Stimulated activated CD8-positive, alpha-beta memory T cell treated with anti-CD3 and anti-CD28 coated beads, Interleukin-12 subunit alpha, Interleukin-12 subunit beta, amount 100 ng/mL, for 24 hours (primary cell): ENCODE results near the gene INAFM2.

Experiments used
- DNase-seq: peaks from one replicate; pipeline ENCODE4 v3.0.0-alpha.2; 2020; ENCODE audit errors: extremely low read depth

Gene INAFM2

DNA sequence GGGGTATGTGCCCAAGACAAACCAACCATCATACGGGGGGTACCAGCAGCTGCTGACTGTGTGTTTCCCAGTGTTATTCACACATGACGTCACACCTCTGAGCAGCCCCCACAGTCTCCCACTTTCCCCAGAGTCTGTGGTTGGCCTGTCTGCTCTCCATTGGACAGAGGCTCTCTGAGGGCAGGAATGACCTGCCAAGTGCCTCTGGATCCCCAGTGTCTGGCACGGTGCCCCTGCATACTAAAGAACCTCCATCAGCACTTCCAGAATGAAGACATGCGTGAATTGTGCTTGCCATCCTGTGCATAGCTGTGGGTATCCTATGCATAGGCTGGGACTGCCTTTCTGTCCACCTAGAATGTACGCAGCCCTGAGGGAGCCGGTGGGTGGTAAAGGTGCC is 20.7 kb downstream of the INAFM2 start:
- DNase-seq = no peak

DNA sequence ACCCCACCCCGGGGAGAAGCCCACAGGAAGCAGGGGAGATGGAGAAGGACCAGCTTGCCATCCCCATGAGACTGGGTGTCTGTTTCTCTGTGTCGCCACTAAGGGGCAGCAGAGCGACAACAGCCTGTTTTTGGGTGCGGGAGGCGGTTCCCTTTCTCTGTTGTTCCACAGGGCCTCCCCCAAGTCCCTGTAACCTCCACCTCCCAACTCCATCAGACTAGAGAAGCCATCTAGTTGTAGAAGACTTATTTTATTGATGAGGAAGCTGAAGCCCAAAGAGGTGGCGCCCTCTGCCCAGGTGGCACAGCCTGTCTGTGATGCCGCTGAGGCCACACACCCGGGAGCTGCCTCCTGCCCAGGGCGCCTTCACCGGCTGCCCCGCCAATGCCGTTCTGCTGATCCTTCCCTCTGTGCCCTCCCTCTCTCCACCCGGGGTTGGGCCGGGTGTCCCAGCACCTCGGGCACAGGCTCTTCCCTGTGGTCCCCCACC is 21.2 kb downstream of the INAFM2 start:
- DNase-seq = no peak

DNA sequence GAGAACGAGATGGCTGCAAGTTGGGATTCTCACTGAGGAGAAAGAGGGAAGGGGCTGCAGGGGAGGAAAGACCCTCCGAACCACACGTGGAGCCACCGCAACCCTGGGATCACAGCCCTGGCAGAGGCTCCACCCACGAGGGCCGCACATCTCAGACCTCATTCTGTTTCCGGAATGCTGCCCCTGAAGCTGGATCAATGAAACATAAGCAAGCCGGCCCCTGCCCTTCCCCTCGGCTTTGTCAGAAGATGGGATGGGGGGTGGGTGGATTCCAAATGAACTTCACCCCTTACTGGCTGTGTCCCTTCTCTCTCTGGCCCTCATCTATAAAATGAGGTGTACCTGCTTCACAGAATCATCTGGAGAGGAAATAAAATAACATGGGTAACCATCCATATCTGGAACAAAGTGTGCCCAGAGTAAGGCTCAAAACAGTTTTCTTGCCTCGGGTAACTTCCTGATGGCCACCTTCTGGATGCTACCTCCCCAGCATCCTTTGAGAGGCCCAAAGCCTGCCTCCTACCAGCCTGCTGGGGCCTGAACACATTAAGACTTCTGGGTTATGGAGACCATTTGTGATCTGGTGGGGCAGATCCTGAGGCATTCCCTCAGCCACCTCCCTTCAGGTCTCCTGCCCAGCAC is 21.9 kb downstream of the INAFM2 start:
- no peak for DNase-seq

DNA sequence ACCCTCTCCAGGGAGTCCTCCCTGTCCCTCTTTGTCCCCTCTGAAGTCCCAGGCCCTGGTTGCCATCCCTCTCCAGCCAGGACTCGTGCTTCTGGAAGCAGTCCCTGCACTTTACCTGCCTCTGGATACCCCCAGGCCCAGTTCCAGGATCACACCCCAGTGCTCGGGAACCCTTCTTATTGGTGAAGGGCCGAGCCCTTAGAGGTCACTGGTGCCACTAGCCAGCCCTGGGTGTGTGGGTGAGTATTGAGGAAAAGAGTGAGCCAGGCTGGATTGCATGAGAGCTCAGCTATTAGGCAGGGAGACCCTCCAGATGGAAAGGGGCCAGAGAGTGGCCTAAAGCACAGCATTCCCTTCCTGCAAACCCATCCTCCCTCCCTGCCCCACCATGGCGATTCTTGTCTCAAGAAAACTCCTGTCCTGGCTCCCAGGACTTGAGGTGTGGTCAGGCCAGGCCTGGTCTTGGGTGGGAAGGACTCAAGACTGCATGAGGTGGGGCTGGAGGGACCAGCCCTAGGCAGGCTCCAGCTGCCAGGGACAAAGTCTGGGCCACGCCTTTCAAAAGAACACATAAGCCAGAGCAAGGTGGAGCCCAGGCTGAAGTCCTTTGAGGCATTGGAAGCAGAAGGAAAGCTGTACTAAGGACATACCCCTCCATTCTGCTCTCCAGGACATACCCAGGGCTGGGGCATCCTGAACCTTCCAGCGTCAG is 22.5 kb downstream of the INAFM2 start:
- no peak for DNase-seq

DNA sequence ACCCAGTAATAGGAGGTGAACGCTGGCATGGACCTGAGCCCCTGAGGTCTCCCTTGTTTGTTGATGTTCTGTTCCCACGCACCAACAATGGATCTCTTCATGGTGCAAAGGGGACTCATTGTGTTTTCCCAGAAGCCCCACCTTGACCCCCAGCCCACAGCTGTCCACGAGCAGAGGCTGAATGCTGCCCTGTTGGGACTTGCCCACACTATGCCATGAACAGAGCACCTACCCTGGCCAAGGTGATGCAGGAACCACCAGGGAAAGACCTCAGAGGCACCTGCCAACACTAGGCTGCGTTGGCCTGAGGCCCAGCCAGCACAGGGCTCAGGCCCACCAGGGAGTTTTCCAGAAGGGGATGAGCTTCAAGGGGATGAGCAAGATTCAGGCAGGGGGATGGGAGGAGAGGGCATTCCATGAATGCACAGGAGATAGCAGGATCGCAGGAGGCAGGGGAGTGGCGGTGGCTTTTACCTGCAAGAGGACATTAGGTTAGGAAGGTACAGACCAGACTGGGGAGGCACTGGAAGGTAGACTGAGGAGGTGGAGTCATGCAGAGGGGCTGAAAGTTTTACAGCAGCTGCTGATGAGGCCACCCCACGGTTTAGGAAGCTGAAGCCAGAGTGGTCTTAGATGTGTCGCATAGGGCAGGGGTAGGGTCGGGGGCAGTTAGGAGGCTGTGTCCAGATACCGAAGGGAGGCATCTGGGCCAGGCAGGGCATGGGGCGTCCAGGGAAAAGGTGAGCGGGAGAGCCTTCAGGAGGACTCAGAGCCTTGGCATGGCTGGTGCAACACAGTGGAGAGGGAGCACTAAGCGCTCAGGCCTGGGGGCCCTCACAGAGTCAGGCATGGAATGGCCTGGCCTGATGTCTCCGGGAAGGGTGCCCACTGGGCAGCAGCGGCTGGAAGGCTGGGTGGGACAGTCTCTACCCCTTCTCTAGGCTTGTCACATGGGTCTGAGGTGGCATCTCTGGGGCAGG is 23.4 kb downstream of the INAFM2 start:
- no peak for DNase-seq

DNA sequence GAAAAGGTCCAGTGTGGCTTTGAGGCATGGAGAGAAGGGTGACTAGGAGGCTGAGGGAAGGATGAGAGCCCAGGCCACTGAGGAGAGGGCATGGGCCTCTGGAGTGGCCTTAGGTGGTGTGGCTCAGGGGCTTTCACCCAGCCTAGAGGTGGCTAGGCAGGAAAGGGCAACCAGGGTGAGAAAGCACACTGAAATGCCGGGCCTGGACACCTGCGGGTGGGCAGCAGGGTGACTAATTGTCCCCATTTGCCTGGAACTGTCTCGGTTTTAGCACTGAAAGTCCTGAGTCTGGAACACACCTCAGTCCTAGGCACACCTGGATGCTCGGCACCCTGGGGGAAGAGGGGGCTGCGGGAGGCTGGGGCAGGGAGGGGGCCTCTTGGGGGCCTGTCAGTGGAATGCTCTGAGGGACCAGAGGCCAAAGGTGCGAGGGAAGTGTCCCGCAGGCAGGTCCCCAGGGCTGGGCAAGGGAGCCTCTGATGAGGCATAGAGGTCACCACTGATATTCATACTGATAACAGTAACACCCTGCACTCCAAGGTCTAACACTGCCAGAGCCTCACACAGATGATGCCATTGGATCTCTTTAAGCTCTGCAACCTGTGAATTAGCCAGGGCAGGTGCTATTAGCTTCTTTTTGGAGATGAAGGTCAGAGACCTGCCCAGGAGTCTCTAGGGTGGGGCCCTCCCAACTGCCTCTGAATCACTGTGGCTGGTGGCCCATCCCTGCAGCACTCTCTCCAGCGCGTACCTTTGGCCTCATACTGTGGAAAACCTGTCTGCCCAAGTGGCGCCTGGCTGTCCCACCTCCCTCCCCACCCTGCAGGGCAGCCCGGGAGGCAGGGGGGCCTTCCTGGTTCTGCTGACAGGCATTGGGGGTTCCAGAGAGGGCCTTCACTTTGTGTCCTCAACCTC is 24.3 kb downstream of the INAFM2 start:
- no peak for DNase-seq

DNA sequence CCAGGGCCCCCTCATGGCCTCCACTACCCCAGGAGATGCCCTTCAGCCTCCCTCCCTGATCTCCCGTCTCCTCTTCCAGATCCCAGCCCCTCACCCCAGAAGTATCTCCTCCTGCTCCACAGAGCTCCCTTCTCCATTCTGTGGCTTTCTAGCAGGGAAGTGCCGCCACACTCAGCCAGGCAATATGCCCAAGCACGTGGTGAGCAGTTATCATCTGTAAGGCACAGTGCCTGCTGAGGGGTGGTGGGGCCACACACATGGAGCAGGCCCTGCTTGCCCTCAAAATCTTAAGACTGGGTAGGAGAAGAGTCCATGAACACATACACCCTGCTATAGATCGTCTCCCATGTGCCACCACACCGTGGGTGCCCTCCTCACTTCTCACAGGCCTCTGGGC is 25.0 kb downstream of the INAFM2 start:
- DNase-seq = no peak

DNA sequence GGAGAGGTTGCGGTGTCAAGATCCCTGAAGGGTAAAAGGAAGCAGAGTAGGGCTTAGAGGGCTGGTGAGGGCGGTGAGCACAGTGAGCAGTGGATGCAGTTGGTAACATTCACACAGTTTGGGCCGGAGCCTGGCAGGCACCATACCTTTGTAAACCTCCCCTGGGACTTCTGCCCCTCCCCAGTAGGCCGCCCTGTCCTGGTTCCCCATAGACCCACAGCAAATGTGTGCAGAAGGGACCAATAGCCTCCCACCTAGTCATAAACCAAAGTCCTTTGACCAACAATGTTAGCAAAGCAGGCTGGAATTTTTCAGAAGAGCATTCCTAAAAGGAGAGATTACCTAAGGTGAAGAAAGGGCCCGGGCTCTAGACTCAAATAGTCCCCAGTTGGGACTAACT is 25.7 kb downstream of the INAFM2 start:
- no peak for DNase-seq

DNA sequence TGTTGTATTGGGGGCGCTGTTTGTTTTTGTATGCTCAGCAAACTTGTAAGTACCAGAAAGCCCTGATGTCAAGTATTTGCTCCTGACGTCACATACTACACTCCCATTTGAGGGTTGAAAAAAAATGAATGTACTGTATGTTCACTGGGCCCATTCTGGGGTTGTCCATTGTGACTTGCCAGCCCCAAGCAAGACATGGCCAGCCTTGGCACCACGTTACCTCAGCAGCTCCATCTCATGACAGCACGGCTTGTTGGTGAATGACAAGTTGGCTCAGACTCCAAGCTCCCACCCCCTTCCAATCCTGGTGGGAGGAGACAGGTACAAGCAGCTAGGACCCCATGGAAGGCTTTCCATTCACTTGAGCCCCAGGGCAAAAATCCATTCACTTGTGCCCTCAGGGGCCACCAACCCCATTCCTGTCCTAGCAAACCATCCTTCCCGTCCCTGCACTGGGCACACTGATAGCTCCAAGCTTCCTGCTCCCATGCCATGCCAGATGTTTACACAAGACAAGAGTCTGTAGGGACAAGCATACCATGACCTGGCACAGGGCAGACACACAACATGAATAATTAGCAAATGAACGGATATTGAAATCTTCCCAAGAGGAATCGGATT is 28.9 kb downstream of the INAFM2 start:
- DNase-seq = no peak

DNA sequence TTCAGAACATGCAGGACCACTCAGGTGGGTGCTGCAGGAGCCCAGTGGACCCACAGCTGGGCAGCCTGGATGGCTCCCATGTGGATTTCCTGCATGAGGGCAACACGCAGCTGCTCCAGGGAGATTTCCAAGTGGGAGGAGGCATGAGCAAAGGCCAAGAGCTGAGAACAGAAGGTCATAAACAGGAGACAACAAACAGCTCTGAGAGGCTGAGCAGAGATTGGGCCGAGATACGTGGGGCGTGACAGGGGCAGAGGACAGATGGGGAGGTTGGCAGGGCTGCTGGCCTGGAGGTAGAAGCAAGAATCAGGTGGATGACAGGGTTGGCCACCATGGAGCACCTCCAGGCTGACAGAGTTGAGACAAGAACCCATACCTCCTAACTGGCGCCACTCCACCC is 30.2 kb downstream of the INAFM2 start:
- DNase-seq = no peak

DNA sequence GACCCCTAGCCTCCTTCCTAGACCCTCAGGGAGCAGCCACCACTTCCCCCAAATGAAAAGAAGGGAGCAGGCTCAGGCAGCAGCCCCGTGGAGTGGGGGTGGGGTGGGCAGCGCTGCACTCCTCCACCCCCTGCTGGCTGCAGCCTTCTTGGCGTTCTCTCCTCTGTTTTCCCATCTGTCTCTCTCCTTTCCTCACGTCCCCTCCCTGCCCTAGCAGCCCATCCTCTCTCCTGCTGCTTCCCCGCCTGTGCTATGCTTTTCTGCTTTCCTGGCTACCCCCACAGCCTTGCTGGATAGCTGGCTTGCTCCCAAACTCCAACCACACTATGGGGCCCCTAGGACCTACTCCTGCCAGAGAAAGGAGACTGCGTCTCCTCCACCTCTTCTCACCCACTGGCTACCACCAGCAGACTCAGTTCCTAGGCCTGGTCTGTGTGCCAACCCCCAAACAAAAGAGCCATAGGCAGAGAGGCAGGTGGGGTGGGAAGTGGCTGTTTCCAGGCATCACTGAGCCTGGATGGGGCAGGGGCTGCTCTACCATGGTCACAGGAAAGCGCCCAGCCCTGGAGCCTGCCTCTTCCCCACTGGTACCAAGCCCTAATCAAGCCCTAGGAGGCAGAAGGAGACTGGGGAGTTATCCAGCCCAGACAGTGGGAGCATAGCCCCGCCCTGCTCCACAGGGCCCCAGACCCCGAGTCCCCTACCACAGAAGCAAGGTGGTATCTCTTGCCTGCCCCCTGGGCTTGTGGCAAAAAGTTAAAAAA is 31.1 kb downstream of the INAFM2 start:
- DNase-seq = no peak

DNA sequence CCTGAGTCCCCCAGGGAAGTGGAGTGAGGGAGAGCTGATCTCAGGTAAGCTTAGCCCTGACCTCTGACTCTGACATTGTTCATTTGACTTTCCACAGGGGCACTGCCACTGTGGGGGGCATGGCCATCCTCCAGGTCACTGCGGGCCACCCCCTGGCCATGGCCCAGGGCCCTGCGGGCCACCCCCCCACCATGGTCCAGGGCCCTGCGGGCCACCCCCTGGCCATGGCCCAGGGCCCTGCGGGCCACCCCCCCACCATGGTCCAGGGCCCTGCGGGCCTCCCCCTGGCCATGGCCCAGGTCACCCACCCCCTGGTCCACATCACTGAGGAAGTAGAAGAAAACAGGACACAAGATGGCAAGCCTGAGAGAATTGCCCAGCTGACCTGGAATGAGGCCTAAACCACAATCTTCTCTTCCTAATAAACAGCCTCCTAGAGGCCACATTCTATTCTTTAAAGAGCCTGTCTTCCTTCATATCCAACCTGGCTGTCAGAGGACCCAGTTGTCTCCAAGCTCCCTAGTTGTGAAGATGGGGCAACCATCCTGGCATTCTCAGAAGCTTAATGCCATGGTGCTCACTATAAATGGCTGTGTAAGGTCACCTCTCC is 32.6 kb downstream of the INAFM2 start:
- DNase-seq = no peak

DNA sequence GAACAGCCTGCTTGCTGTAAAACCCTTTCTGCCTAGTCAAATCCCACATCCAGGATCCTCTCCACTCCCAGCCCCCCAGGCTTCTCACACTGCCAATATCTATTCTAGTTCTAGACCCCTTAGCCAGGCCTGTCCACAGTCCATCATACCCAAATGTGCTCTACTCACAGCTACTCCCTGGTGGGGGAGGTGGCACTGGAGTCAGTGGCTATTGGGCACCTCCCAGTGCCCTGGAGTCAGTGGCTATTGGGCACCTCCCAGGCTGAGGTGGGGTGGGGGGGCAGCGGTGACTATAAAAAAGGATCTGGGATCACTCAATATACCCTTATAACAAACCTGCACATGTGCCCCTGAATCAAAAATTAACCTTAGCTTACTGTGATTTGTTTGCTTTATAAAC is 33.8 kb downstream of the INAFM2 start:
- DNase-seq = no peak

DNA sequence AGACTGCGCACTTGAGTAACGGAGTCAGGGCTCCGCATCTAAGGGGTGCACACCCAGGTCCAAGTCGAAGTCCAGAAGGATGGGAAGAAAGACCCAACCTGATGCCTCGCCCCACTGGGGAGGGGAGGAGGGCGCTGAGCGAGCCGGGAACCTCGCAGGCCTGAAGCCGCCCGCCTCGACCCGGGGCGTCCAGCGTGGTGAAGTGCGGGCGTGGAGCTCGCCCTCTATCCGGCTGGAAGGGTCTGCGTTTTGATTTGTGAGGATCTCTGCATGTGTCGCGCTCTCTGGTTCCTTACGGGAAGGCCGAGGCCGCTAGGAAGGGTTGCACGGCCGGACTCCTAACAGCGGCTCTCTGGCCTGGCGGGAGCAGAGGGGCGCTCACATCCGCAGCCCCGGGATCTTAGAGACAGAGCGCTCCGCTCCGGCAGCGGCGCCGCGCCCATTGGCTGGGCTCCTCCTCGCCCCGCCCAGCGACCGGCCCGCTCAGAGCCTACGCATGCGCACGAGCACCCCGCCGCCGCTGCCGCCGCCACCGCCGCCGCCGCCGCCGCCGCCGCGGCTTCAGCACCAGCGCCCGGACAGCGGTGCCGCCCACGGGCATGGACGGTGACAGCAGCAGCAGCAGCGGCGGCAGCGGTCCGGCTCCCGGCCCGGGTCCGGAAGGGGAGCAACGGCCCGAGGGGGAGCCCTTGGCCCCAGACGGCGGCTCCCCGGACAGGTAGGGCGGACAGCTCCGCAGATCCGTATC is 34.4 kb downstream of the INAFM2 start, which contains the start of gene DISP2:
Gene DISP2 (plus strand): TSS at position 497 of the 748 bp plus-strand sequence. CDS start 103 bp downstream, at position 600.
- peak; percentile 72 for DNase-seq

DNA sequence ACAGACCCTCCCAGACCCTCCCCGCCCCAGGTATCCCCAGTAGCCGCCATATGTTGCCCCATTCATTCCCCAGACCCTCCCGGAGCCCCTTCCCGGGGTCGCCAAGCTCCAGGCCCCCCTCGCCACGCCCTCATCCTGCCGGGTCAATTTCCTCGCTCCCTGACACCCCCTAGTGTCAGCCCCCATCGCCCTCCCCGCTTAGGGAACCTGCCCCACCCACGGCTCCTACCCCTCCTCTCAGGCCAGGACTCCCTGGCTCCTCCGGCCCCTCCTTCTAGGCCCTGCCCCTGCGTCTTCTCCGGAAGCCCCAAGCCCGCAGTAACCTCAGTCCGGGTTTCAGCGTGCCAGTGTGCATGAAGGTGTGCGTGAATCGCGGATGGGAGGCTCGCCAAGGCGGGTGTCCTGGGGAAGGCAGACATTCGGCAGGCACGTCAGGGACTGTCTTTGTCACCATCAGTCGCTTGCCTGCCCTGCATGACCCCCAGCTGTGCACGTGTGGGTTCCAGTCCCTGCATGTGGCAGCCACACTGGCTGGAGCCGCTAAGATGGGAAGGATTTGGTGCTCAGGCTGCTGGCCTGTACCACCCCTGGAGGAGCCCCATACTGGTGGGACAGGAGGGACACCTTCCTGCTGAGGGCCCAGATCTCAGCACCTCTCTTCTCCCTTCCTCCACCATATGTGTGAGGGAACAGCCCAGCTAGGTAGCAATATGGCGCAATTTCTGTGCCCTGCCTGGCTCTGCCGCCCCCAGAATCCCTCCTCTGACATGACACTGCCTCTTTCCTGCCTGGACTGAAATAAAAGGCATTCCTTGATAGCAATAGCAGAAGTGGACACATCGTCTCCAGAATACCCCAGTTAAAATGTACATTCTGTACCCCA is 35.2 kb downstream of the INAFM2 start:
- no peak for DNase-seq

DNA sequence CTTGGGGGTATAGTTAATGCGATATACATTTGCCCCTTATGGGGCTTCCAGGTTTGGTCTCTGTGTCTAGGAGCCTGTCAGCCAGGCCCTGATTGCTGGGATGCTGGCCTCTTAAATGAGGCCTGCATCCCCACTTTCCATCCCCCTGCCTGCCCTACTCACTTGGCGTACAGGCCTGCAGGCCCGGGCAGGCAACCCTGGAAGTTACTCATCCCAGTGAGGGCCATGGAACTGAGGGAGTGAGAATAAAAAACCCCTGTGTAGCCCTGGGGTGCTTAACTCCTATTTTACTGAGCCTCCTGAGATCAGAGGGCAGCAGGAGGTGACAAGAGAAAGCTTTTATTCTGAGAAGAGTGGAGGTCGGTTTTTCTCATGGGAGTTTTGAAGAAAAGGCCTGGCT is 36.5 kb downstream of the INAFM2 start:
- no peak for DNase-seq

DNA sequence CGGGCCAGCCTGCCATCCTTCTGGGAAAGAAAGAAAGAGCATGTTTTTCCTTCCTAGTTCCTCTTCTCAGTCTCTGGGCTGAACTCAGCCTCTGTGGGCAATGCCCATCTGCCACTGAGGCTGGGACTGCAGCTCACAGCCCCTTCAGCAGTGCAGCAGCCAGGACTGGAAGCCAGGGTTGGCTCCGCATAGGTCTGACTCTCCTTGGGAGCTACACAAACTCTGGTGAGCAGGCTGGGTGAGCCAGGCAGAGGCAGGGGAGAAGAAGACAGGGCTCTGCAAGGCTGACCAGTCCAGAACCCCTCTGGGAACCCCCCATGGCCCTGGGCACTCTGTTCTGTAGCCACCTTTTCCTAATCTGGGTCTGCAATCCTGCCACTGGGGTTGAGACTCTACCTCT is 38.1 kb downstream of the INAFM2 start:
- DNase-seq = no peak

DNA sequence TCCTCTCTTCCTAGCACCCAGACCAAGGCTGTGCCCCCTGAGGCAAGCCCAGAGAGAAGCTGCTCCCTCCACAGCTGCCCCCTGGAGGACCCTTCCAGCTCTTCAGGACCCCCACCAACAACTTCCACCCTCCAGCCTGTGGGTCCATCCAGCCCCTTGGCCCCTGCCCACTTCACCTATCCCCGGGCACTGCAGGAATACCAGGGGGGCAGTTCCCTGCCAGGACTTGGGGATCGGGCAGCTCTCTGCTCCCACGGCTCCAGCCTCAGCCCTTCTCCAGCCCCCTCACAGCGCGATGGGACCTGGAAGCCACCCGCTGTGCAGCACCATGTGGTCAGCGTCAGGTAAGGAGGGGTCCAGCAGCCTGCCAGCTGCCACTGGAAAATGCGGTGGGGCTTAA is 40.1 kb downstream of the INAFM2 start:
- DNase-seq = no peak
